Upper lobe of left lung (tissue), 4 donors: ENCODE results near the gene SERPINA3.

Experiments used
- EP300 ChIP-seq, 4 donors: sonication (generic); formaldehyde crosslinking; IDR thresholded peaks; one replicate each; pipeline ENCODE4 v1.5.1; 2017; ENCODE audit warnings: antibody characterized with exemption in 4 of 4, control low read depth in 2 of 4
- POLR2A ChIP-seq, 4 donors: fragments of 450-650 bp; IDR thresholded peaks; one replicate each; pipeline ENCODE4 v1.5.1; 2016 to 2017; ENCODE audit warnings: antibody characterized with exemption in 4 of 4, mild to moderate bottlenecking in 2 of 4
- TF ChIP-seq, protein P1 (sequence below), 6 experiments: fragments of 450-650 bp in 4 of 6; fragments of 200-600 bp in 2 of 6; sonication (generic) in 2 of 6; IDR thresholded peaks; one replicate each; pipeline ENCODE4 v1.5.1; 2016 to 2019; ENCODE audit warnings: antibody characterized with exemption in 6 of 6

DNA sequence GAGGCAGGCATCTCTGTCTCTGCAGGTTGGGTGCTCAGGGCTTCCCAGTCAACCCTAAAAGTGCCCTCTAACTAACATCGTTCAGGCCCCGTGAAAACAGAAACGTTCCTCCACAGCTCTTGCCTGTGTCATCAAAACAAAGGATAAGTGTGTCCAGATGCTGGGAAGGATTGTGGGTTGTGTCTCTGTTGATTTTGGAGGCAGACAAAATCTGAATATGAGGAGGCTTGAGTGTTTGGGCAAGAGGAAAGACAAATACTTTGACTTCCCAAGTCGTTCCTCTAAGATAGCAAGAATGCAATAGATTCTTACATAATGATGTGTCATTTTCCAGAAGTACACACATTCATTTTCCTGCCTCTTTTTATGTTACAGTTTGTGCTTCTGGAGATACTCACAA lies 52.9 kb downstream of the SERPINA3 start:
- TF ChIP-seq, protein P1, sequence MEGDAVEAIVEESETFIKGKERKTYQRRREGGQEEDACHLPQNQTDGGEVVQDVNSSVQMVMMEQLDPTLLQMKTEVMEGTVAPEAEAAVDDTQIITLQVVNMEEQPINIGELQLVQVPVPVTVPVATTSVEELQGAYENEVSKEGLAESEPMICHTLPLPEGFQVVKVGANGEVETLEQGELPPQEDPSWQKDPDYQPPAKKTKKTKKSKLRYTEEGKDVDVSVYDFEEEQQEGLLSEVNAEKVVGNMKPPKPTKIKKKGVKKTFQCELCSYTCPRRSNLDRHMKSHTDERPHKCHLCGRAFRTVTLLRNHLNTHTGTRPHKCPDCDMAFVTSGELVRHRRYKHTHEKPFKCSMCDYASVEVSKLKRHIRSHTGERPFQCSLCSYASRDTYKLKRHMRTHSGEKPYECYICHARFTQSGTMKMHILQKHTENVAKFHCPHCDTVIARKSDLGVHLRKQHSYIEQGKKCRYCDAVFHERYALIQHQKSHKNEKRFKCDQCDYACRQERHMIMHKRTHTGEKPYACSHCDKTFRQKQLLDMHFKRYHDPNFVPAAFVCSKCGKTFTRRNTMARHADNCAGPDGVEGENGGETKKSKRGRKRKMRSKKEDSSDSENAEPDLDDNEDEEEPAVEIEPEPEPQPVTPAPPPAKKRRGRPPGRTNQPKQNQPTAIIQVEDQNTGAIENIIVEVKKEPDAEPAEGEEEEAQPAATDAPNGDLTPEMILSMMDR (IDR thresholded peaks at IDR 0.05): no peak
- TF ChIP-seq EP300 (IDR thresholded peaks at IDR 0.05) (no peak), POLR2A (IDR thresholded peaks at IDR 0.05) (no peak)
